ENCODE data around the gene MPP1.

Gene MPP1

DNA sequence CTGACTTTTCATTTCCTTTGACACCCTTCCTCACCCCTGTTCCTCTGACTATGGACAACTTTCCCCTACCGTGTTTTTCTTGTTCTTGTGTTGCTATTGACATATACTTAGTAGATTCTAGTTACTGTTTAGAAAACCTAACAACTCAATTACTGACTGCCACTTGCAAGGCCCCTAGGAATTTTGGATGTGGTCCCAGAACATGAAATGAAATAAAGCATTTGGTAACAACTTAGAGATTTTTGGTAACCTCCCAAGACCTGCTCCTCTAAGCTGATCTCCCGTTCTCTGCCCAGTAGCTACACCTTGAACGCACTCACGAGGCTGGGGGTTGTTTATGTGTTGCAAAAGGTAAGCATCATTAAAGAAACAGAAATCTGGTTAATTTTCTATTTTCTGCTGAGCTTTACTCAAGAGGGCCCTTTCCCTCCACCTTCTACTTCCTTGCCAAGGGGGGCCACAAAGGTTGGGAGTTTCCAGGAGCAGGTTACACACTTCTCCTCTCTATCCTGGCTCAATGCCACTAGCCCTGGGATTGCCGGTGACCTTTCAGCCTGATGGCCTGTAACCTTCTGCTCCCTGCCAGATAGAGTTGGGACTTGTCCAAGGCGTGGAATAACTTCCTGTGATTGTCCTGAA lies 74.9 kb downstream of the MPP1 start:
- no peak for DNase-seq

DNA sequence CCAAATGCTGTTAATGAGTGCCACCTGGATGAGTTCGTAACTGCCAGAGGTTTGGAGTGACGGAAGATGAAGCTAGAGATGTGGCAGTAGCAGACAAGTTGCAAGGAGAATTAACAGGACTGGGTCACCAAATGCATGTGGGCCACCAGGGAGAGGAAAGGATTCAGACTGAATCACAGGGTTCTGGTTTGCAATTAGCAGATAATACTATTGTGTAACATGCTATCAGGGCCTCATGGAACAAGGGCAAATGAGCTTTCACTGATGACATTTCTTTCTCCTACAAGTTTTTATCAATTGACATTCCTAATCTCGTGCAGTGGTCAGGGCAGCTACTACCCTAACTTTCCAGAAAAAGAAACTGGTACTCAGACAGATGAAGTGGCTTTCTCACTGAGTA lies 75.8 kb downstream of the MPP1 start:
- DNase-seq: no peak

Measured in NCI-H345 (cell line).